Measurements from ENCODE around the gene ERBB4. TPM values are rescaled to one million over a fixed set of nuclear protein-coding genes. Genes with fewer than 3 reads are reported as not detected.
A peak's percentile ranks its signal among the peaks of the same experiment; 100 is the strongest.

Gene ERBB4
- total RNA-seq, 1 experiment from 2014 or later = 0.06 TPM

DNA sequence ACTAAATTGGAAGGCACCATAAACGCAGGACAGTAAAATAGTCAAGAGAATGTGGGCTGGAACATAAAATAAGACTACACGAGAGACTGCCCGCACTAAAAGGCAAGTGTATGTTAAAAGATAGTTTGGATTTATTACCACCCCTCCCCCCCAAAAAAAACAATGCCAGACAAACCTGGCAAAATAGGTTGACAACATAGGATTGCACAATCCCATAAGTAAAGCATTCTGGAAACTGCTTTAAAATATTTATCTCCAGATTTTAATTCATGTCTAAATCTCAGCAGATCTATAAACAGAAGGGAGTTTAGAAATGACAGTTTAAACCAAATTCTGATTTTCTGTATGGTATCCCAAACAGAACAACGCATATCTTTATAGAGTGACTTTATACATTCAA, 455.1 kb downstream of the ERBB4 start:
- no peak for DNase-seq (ENCODE audit: low read depth)

DNA sequence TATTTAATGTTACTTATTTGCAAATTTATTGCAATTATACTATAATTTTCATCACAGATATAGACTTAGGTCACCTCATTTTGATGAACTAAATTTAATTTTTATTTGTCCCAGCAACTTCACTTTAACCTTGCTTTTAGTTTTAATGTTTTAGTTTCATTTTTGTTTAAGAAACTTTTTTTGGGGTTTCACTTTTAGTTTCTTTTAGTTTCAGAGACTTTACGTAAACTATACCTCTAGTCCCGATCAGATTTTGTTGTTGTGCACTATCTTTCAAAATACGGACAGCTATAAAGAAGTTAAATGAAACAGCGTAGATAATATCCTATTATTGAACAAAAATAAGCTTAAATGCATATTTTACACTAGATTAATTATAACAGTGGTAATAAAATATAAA, 460.5 kb downstream of the ERBB4 start:
- no peak for DNase-seq (ENCODE audit: low read depth)

- DNase-seq (ENCODE audit: low read depth) = no peak
Observed at GRCh38 chr2:212076456-212076855, 462.1 kb downstream of the ERBB4 start.

DNA sequence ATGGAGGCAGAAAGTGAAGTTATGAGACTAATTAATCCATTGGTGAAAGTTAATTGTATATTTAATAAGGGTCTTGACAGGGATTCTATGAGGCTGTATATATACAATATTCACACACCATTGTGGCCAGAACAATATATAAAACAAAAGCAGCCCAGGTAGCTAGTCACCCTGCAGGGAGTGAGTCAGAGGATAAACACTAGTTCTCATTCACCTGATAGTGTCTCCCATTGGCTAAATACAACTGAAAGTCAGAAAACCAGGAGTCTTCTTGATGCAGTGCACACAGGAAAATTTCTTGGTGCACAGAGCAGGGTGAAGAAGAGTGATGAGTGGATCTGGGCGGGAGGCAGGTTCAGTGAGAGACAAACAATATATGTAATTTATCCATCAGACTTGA, 465.2 kb downstream of the ERBB4 start:
- no peak for DNase-seq (ENCODE audit: low read depth)

GRCh38 chr2:212066546-212066945, 472.1 kb downstream of the ERBB4 start:
- no peak for DNase-seq (ENCODE audit: low read depth)

DNA sequence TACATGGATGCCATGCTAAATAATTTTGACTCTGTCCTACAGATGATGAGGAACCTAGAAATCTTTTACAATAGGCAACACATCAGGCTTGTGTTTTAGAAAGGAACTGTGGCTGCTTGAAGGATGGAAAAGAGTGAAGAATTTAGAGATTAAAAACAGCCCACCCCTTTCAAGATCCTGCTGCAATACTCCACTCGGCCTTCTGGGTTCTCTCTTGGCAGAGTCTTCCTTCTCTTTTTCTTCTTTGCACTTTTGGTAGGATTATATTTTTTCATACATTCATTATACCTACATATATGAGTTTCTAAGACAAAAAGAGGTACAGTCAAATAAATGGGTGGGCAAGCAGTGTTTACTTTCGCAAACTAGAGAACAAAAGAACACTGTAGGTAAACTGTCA, 474.3 kb downstream of the ERBB4 start:
- DNase-seq (ENCODE audit: low read depth) = no peak

DNA sequence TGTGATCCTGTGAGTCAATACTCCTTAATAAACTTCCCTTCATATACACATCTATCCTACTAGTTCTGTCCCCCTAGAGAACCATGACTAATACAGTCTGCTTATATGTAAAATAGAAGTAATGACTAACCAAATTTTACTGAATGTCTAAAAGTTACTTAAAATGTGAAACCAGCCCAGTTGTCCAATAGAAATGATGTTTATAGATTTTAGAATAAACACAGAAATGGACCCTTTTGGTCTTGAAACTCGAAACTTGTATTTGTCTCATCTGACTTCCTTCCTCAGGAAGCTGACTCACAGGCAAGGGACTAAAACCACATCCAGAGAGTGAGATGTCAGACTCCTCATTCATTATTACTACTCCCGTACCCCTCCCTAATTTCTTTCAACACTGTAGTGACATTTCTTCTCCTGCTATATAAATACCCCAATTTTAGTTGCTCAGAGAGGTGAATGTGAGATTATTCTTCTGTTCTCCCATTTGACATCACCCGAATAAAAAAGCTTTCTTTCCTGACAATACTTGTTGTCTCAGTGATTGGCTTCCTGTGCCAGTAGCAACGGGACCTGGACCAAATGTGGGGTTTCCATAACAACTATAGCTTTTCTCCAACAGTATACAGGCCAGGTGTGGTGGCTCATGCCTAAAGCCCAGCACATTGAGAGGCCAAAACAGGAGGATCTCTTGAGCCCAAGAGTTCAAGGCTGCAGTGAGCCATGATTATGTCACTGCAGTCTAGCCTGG, 486.0 kb downstream of the ERBB4 start:
- peak; percentile 51 for DNase-seq (ENCODE audit: low read depth)

GRCh38 chr2:212050871-212051270, 487.7 kb downstream of the ERBB4 start:
- no peak for DNase-seq (ENCODE audit: low read depth)

DNA sequence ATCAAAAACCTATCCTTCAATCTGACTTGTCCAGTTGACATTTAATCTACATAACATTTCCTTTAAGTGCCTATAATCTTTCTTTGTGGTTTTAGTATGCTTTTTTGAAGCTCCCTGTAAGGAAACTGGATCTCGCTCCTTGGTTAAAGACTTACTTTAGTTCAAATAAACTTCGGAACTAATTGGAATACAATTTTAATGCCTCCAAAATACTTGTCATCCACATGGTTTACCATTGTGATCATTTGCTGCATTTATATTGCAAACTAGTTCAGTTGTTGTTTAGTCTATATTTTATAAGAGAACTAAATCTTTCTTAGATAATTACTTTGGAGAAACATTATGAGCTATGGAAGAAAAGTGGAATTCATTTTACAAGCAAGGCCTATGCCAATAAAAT, 496.0 kb downstream of the ERBB4 start:
- DNase-seq (ENCODE audit: low read depth) = no peak

- DNase-seq (ENCODE audit: low read depth) = no peak
Observed at GRCh38 chr2:212037062-212037461, 501.5 kb downstream of the ERBB4 start.

DNA sequence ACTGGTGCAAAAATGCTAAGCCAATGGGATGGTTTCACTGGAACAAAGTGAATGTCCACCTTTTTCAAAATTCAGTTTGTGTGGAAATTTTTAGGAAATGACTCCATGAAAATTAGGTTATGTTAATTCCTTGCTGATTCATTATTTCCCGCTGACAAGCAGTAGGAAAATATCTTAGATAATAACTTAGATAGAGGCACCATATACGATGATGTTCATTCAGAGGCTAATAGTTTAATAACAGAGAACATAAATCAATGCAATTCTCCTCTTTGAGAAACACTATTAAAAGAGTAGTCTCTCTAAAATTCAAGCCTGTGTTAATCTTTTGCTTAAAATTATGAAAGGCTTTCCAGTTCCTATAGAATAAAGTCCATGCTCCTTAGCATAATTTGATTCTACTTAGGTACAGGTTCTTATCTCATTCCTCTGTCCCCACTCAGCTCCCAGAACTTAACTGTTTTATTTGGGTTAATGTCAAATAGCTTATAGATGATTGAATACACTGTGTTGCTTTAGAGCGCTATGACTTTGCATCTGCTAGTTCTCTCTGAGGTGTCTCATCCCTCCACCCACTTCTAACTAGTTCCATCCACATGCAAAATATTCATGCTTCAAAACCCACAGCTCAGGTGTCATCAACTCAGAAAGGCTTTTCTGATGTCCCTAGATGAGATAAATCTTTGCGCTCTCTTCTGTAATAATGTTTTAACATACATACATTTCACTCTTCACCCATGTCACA, 503.6 kb downstream of the ERBB4 start:
- no peak for DNase-seq (ENCODE audit: low read depth)

GRCh38 chr2:212033888-212034287, 504.7 kb downstream of the ERBB4 start:
- no peak for DNase-seq (ENCODE audit: low read depth)

DNA sequence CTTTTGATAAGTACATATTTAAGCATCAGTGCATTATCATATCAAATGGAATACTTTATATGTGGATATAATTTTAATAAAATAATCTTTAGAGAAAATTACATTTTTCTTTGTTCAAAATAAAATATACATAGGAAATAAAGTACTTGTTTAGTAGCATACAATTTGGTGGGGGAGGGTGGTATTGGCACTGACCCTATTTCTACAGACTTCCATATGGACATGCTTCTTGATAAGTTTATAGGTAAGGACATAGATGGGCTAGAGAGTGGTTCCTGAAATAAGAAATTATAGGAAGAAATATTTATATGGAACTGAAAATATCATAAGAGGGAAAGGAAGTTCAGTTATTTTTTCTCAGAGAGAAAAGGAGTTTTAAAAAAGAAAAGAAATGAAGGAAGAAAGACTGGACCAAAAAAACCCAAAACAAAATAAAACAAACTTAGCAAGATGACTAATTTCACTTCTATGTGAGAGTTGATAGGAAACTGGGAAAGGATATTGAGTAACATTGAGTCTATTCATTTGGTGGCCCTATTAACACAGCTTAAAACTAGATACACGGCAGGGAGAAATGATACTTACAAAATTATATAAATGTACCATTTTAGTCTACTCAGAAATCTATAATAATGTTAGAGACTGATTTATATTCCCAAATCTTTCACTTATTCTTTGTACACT, 505.9 kb downstream of the ERBB4 start:
- DNase-seq (ENCODE audit: low read depth) = peak; percentile 15

DNA sequence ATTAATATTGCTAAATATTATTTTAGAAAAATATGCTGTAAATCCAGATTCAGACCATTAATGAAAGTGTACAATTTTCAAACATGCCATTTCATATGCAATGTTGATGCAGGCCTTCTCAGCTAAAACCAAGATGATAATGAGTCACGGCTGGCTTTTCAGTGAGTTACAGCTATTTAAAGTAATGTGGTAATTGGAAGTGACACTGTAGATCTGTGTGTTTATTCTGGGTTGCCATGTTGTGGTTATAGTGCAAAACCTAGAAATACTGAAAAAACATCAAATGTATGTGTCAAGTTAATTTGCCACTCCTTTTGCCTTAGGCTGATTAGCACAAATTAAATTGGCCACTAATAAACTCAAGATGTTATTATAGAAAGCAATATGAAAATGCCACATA, 506.6 kb downstream of the ERBB4 start:
- peak; percentile 60 for DNase-seq (ENCODE audit: low read depth)

DNA sequence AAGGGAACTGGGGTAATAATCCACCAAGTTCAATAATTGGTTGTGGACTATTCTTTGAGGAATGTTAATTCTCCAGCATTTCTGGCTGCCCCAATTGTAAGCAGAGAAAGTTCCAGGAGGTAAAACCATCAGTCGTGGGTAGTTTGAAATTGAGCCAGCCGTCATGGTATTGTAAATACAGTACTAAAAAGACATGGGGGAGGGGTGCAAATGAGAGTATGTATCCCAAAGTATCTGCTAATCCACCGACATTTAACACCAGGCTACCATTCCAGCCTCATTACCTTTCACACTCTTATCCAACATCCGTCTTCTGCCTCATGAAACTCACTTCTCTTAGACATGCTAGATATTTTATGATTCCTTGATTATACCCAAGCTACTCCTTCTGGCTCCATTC, 507.9 kb downstream of the ERBB4 start:
- peak; percentile 22 for DNase-seq (ENCODE audit: low read depth)

- no peak for DNase-seq (ENCODE audit: low read depth)
Observed at GRCh38 chr2:212028798-212029394, 509.7 kb downstream of the ERBB4 start.

- DNase-seq (ENCODE audit: low read depth) = no peak
Observed at GRCh38 chr2:212027681-212028628, 510.6 kb downstream of the ERBB4 start.

DNA sequence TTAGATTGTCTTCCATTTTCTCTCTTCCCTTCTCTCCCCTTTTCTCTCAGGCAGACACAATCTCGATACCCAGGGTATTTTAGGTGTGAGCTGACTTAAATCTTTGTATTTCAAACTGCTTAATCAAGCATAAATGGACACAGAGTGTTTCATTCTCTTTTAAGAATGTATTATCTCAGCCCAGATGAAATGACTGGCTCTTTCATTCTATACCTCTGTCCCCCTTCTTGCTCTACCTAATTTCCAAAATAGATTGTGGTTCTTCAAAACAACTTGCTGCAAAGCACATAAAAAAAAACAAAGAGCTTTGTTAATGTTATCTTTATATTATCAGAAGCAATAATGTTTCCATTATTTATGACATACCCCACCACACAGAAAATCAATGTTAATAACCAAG, 514.6 kb downstream of the ERBB4 start:
- no peak for DNase-seq (ENCODE audit: low read depth)

DNA sequence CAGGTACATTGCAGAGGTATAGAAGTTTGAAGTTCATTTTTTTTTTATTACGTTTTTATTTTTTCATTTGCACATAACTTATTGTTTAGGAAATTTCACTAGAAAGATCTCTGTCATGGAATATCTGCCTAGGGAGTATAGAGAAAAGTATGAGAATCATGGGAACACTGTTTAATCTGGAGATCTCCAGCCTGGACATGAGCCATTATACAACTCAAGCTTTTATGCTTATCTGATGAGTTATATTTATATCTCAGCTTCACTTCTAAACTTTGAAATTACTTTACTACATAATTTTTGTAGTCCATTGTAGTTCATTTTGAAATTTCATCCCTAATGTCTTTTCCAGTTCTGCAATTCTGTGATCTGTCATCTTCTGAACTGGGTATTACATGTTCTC, 515.6 kb downstream of the ERBB4 start:
- DNase-seq (ENCODE audit: low read depth) = no peak

DNA sequence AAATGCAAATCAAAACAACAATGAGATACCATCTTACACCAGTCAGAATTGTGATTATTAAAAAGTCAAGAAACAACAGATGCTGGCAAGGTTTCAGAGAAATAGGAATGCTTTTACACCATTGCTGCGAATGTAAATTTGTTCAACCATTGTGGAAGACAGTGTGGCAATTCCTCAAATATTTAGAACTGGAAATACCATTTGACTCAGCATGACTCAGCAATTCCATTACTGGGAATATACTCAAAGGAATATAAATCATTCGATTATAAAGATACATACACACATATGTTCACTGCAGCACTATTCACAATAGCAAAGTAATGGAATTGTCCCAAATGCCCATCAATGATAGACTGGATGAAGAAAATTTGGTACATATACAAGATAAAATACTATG, 516.7 kb downstream of the ERBB4 start:
- peak; percentile 30 for DNase-seq (ENCODE audit: low read depth)

GRCh38 chr2:212015588-212015987, 523.0 kb downstream of the ERBB4 start:
- DNase-seq (ENCODE audit: low read depth) = no peak
